ENCODE data around the gene GATD1. TPM values are rescaled to one million over a fixed set of nuclear protein-coding genes. Genes with fewer than 3 reads are reported as not detected.
A peak's percentile ranks its signal among the peaks of the same experiment; 100 is the strongest.
"Not testable (repeated sequence)": the region's sequence is repeated elsewhere in the genome, so short reads cannot be mapped to it uniquely, and the experiment has no call there.

Gene GATD1
- total RNA-seq, 4 donors from 2014 or later = 20.2 to 38.7 (median 21.6) TPM

DNA sequence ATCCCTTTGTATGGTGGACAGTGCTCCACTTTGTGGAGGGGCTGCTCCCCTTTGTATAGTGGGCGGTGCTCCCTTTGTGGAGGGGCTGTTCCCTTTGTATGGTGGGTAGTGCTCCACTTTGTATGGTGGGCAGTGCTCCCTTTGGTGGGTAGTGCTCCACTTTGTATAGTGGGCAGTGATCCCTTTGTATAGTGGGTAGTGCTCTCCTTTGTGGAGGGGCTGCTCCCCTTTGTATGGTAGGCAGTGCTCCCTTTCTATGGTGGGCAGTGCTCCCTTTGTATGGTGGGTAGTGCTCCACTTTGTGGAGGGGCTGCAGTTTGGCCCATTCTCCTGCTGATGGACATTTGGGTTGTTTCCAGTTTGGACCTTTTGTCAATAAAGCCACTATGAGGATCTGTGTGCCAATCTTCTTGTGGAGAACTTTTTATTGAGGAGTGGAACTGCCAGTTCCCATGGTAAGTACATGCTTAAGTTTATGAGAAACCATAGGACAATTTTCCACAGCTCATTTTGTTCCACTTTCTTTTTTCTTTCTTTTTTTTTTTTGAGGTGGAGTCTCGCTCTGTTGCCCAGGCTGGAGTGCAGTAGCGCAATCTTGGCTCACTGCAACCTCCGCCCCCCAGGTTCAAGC is 34.6 kb downstream of the GATD1 start:
- Histone ChIP-seq H3K4me3 (no peak overlapping the region), H3K9me3 (no peaks in the 10 kb centered on the region), H3K27me3 (no peaks in the 10 kb centered on the region), H3K36me3 (no peaks in the 10 kb centered on the region), H3K4me1 (peaks cover 0 to 42% (median 9%) of the 10 kb centered on the region in 3 donors), H3K27ac (peak overlapping the region in 1 of 4 donors; percentile 61)
- 84 to 93% methylated on average over 3 to 4 of the region's 4 CpGs for WGBS, 2 donors
- intact Hi-C loops (cut with DNase I) = no loop called here
- DNase-seq = no peak
- TF ChIP-seq, protein P1, sequence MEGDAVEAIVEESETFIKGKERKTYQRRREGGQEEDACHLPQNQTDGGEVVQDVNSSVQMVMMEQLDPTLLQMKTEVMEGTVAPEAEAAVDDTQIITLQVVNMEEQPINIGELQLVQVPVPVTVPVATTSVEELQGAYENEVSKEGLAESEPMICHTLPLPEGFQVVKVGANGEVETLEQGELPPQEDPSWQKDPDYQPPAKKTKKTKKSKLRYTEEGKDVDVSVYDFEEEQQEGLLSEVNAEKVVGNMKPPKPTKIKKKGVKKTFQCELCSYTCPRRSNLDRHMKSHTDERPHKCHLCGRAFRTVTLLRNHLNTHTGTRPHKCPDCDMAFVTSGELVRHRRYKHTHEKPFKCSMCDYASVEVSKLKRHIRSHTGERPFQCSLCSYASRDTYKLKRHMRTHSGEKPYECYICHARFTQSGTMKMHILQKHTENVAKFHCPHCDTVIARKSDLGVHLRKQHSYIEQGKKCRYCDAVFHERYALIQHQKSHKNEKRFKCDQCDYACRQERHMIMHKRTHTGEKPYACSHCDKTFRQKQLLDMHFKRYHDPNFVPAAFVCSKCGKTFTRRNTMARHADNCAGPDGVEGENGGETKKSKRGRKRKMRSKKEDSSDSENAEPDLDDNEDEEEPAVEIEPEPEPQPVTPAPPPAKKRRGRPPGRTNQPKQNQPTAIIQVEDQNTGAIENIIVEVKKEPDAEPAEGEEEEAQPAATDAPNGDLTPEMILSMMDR (IDR thresholded peaks at IDR 0.05) = no peak
- no peak for TF ChIP-seq POLR2A (IDR thresholded peaks at IDR 0.05)

GRCh38 chr11:742156-742546 is 35.1 kb downstream of the GATD1 start:
- intact Hi-C loops (cut with DNase I) = no loop called here
- H3K36me3 ChIP-seq = no peaks in the 10 kb centered on the region
- 65 to 87% methylated on average over 3 of the region's 3 CpGs for WGBS, 2 donors

DNA sequence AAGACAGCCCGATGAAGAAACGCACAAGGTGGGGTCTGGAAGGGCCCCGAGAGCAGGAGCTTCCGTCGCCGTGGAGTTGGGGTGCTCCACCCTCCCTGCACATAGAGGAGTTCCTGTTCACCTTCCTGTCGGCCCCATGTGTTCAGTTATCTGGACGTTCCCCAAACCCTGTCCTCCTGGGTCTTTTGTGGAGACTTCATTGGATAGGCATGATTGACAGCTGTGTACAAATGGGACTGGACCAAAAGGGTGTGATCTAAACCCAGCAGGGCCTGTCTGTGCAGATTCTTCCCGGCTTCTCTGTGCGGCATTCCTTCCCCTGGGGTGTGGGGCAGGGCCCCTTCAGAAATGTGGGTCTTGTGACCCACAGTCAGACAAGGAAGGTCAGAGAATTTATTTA is 39.4 kb downstream of the GATD1 start:
- H3K9me3 ChIP-seq; H3K27me3 ChIP-seq; H3K36me3 ChIP-seq; intact Hi-C loops (cut with DNase I); DNase-seq: not testable (repeated sequence)
- Histone ChIP-seq H3K27ac (peak overlapping the region in 3 of 4 donors; percentile 70 to 78 (median 74)), H3K4me3 (peak overlapping the region in 1 of 4 donors; percentile 7), H3K4me1 (peaks cover 0 to 35% (median 9%) of the 10 kb centered on the region in 3 donors)
- WGBS, 2 donors = 11 to 34% methylated on average over 9 to 10 of the region's 10 CpGs

More at GRCh38 chr11:742156-742546, 35.1 kb downstream of the GATD1 start:
- no peaks in the 10 kb centered on the region for H3K27me3 ChIP-seq
- H3K4me3 ChIP-seq = no peak overlapping the region
- H3K27ac ChIP-seq = peak overlapping the region in 2 of 4 donors; percentile 22 to 61
- DNase-seq = no peak
- H3K9me3 ChIP-seq = no peaks in the 10 kb centered on the region
- TF ChIP-seq, protein P1 (IDR thresholded peaks at IDR 0.05) = no peak
- TF ChIP-seq POLR2A (IDR thresholded peaks at IDR 0.05) = no peak
- peaks cover 0 to 48% (median 14%) of the 10 kb centered on the region in 3 donors for H3K4me1 ChIP-seq

GRCh38 chr11:737366-737765 is 39.9 kb downstream of the GATD1 start:
- Histone ChIP-seq H3K27me3 (no peaks in the 10 kb centered on the region), H3K4me3 (peak overlapping the region in 1 of 4 donors; percentile 7), H3K36me3 (no peaks in the 10 kb centered on the region), H3K9me3 (no peaks in the 10 kb centered on the region), H3K27ac (peak overlapping the region in 3 of 4 donors; percentile 70 to 78 (median 74)), H3K4me1 (peaks cover 0 to 31% (median 9%) of the 10 kb centered on the region in 3 donors)
- TF ChIP-seq, protein P1 (IDR thresholded peaks at IDR 0.05) = no peak
- TF ChIP-seq POLR2A (IDR thresholded peaks at IDR 0.05) = no peak
- DNase-seq = no peak
- WGBS, 2 donors = 32 to 43% methylated on average over 10 of the region's 11 CpGs
- intact Hi-C loops (cut with DNase I) = no loop called here

GRCh38 chr11:734541-734940 is 42.7 kb downstream of the GATD1 start:
- intact Hi-C loops (cut with DNase I); H3K27me3 ChIP-seq; H3K9me3 ChIP-seq; DNase-seq; H3K36me3 ChIP-seq; H3K27ac ChIP-seq; H3K4me3 ChIP-seq: not testable (repeated sequence)
- H3K4me1 ChIP-seq = peaks cover 0 to 25% (median 10%) of the 10 kb centered on the region in 3 donors
- 66 to 91% methylated on average over 5 to 19 of the region's 26 CpGs for WGBS, 2 donors

- Histone ChIP-seq H3K27me3 (peaks cover 0 to 19% (median 0%) of the 10 kb centered on the region in 4 donors), H3K27ac (no peak overlapping the region), H3K9me3 (no peaks in the 10 kb centered on the region), H3K4me3 (no peak overlapping the region), H3K4me1 (peaks cover 7 to 31% (median 25%) of the 10 kb centered on the region in 3 donors), H3K36me3 (no peaks in the 10 kb centered on the region)
- intact Hi-C loops (cut with DNase I) = no loop called here
- no peak for DNase-seq
- TF ChIP-seq POLR2A (IDR thresholded peaks at IDR 0.05) = no peak
- TF ChIP-seq, protein P1 (IDR thresholded peaks at IDR 0.05) = no peak
- 74 to 81% methylated on average over 17 to 20 of the region's 20 CpGs for WGBS, 2 donors
Observed at GRCh38 chr11:733072-733471, 44.2 kb downstream of the GATD1 start.

All from esophagus squamous epithelium (tissue), 5 donors.